Erythroblast (primary cell): ENCODE results near the gene MYZAP.

Source experiments
- GATA1 ChIP-seq: IDR thresholded peaks from 2 replicates; pipeline ENCODE4 v1.6.1; 2011; ENCODE audit warnings: low read depth, mild to moderate bottlenecking, control low read depth, low read length, moderate library complexity
- POLR2A ChIP-seq: IDR thresholded peaks from 2 replicates; pipeline ENCODE4 v1.6.1; 2011; ENCODE audit warnings: mild to moderate bottlenecking, low read length

GRCh38 chr15:57545995-57546394, 45.7 kb upstream of the MYZAP start:
- TF ChIP-seq POLR2A: no peak
- no peak for TF ChIP-seq GATA1
